K562 (cell line): Measurements from ENCODE around the gene INTS6. TPM values are rescaled to one million over a fixed set of nuclear protein-coding genes. Genes with fewer than 3 reads are reported as not detected.

Experiments
- ATAC-seq: fragments of 200-7000 bp; cut with Tn5 transposase; 3 replicates; pipeline ENCODE4 v1.9.1; 2020; ENCODE audit warnings: moderate library complexity
- BruUV-seq: library from RNA; stranded (reverse); fragments of 400-500 nt; replicated peaks from 2 replicates; lab custom pipeline; 2021; lab: Mats Ljungman, UMichigan
- CTCF ChIA-PET: fragments of 300-600 bp; formaldehyde crosslinking; extraction: SDS; loops from one replicate; lab custom pipeline; 2021; ENCODE audit warnings: low intra/inter-chr PET ratio; lab: Yijun Ruan, JAX
- POLR2A ChIA-PET: fragments of 300-600, 350-650 bp; sonication (Branson Sonifier 250); formaldehyde crosslinking; extraction: SDS; loops from one replicate; lab custom pipeline; 2021; ENCODE audit warnings: antibody characterized with exemption, inconsistent platforms; lab: Yijun Ruan, JAX
- DNase-seq, 4 experiments: peaks; one replicate each; pipeline versions ENCODE4 v3.0.0 to v3.0.0-alpha.2; 2011 to 2018; ENCODE audit warnings: low spot score in 3 of 4, mixed read lengths in 3 of 4; ENCODE audit errors: extremely low read depth in 1 of 4
- FAIRE-seq: peaks from 2 replicates; lab custom pipeline; 2011; peaks lifted over from hg19 to GRCh38; lab: Jason Lieb, UNC
- H2AFZ ChIP-seq: 2 replicates; pipeline ENCODE4 v1.6.0; 2011; ENCODE audit warnings: low read depth, low read length, control low read depth, inconsistent platforms
- H3K27ac ChIP-seq: fragments of 200-600 bp; 3 replicates; pipeline ENCODE4 v1.8.0; 2011; ENCODE audit warnings: low read depth, mild to moderate bottlenecking, control low read depth, inconsistent platforms, low read length, moderate library complexity, mixed read lengths; ENCODE audit errors: extremely low read depth
- H3K27me3 ChIP-seq, 2 experiments: fragments of 300-600 bp in 1 of 2; 2 replicates in 1 of 2; 3 replicates in 1 of 2; pipeline versions ENCODE4 v1.6.0 to v1.8.0; 2011; ENCODE audit warnings: inconsistent platforms in 2 of 2, low read length in 2 of 2, mild to moderate bottlenecking in 1 of 2, mixed read lengths in 1 of 2, moderate library complexity in 1 of 2; ENCODE audit not compliant: control insufficient read depth in 2 of 2, insufficient read depth in 2 of 2
- H3K36me3 ChIP-seq: fragments of 300-600 bp; 3 replicates; pipeline ENCODE4 v1.8.0; 2011; ENCODE audit warnings: mild to moderate bottlenecking, low read length, inconsistent platforms; ENCODE audit not compliant: control insufficient read depth, insufficient read depth
- H3K4me1 ChIP-seq, 2 experiments: fragments of 200-600 bp in 1 of 2; replicated peaks in 1 of 2; 2 replicates in 1 of 2; 3 replicates in 1 of 2; pipeline versions ENCODE4 v1.5.1 to v1.8.0; 2011; ENCODE audit warnings: inconsistent platforms in 2 of 2, low read length in 2 of 2, mild to moderate bottlenecking in 1 of 2, mixed read lengths in 1 of 2, moderate library complexity in 1 of 2; ENCODE audit not compliant: control insufficient read depth in 2 of 2, insufficient read depth in 2 of 2
- H3K4me2 ChIP-seq: 2 replicates; pipeline ENCODE4 v1.6.1; 2011; ENCODE audit warnings: low read length, control low read depth, inconsistent platforms, mixed read lengths; ENCODE audit not compliant: insufficient read depth
- H3K4me3 ChIP-seq: fragments of 200-600 bp; sonication (generic), shearing (Covaris generic); 2 replicates; pipeline ENCODE4 v1.5.1; 2016; ENCODE audit warnings: control low read depth, inconsistent platforms
- H3K79me2 ChIP-seq: fragments of 200-600 bp; 3 replicates; pipeline ENCODE4 v1.8.0; 2011; ENCODE audit warnings: low read length, inconsistent platforms; ENCODE audit not compliant: control insufficient read depth, insufficient read depth
- H3K9ac ChIP-seq, 2 experiments: 2 replicates each; pipeline versions ENCODE4 v1.6.0 to v1.6.1; 2011; ENCODE audit warnings: low read depth in 2 of 2, low read length in 2 of 2, control low read depth in 1 of 2, inconsistent platforms in 1 of 2, mild to moderate bottlenecking in 1 of 2, mixed read lengths in 1 of 2; ENCODE audit not compliant: insufficient read depth in 1 of 2
- H3K9me1 ChIP-seq: one replicate; pipeline ENCODE4 v1.6.0; 2011; ENCODE audit warnings: inconsistent platforms, mild to moderate bottlenecking, low read length, moderate library complexity; ENCODE audit not compliant: control insufficient read depth, insufficient read depth
- H3K9me3 ChIP-seq: replicated peaks from 2 replicates; pipeline ENCODE4 v1.5.1; 2011; ENCODE audit warnings: low read depth, low read length, inconsistent platforms; ENCODE audit not compliant: control insufficient read depth, insufficient read depth
- H4K20me1 ChIP-seq: replicated peaks from 2 replicates; pipeline ENCODE4 v1.6.1; 2011; ENCODE audit warnings: low read length, inconsistent platforms, mixed read lengths; ENCODE audit not compliant: control insufficient read depth, insufficient read depth
- CAMTA2 ChIP-seq: fragments of 250-450 bp; sonication (Bioruptor Pico); conservative IDR thresholded peaks from 2 replicates; pipeline ENCODE4 v1.5.1; 2022
- CC2D1A ChIP-seq: fragments of 450-650 bp; IDR thresholded peaks from 2 replicates; pipeline ENCODE4 v1.6.1; 2017; ENCODE audit warnings: mild to moderate bottlenecking
- CCAR2 ChIP-seq: fragments of 200-400 bp; formaldehyde crosslinking; IDR thresholded peaks from 2 replicates; pipeline ENCODE4 v1.6.1; 2017; ENCODE audit warnings: mild to moderate bottlenecking, low read depth, low read length
- KLF6 ChIP-seq: fragments of 250-450 bp; sonication (Bioruptor Pico); IDR thresholded peaks from 2 replicates; pipeline ENCODE4 v1.4.0; 2020; ENCODE audit warnings: mild to moderate bottlenecking, moderate library complexity, borderline replicate concordance
- L3MBTL2 ChIP-seq: fragments of 450-650 bp; IDR thresholded peaks from 2 replicates; pipeline ENCODE4 v1.6.1; 2016; ENCODE audit warnings: mild to moderate bottlenecking, moderate library complexity
- MIER1 ChIP-seq: fragments of 450-650 bp; IDR thresholded peaks from 2 replicates; pipeline ENCODE4 v1.6.1; 2016; ENCODE audit warnings: antibody characterized with exemption, mild to moderate bottlenecking, low read depth
- NFXL1 ChIP-seq: fragments of 450-650 bp; formaldehyde crosslinking; IDR thresholded peaks from 2 replicates; pipeline ENCODE4 v1.4.0; 2021; ENCODE audit warnings: mild to moderate bottlenecking
- POLR2AphosphoS2 ChIP-seq: IDR thresholded peaks from 2 replicates; pipeline ENCODE4 v1.6.1; 2012; ENCODE audit warnings: low read length, improper control_type of control experiment
- ZKSCAN1 ChIP-seq: fragments of 150-350 bp; IDR thresholded peaks from 2 replicates; pipeline ENCODE4 v1.6.1; 2016; ENCODE audit warnings: low read depth, low read length
- ZNF644 ChIP-seq: fragments of 200-800 bp; sonication (Bioruptor generic); IDR thresholded peaks from 2 replicates; pipeline ENCODE4 v1.6.1; 2016; ENCODE audit warnings: low read depth, missing genetic modification characterization, missing compliant biosample characterization
- ZNF75A ChIP-seq: fragments of 450-650 bp; formaldehyde crosslinking; IDR thresholded peaks from 2 replicates; pipeline ENCODE4 v1.4.0; 2020; ENCODE audit warnings: mild to moderate bottlenecking
- WGBS: fragments of 100-300 bp; shearing (Covaris generic); methylation state at CpG from one replicate; pipeline ENCODE4 v1.1.6; 2016; ENCODE audit warnings: low coverage, mixed read lengths; ENCODE audit not compliant: insufficient coverage; ENCODE audit errors: missing lambda C conversion rate; 5-methylcytosine and 5-hydroxymethylcytosine counted together
- in situ Hi-C: fragments of 300-500 bp; cut with MboI; formaldehyde crosslinking; loops from 4 replicates; pipeline ENCODE4 v1.15.0; 2018; ENCODE audit warnings: inconsistent platforms, mixed read lengths
- intact Hi-C: fragments of 100-400 bp; cut with micrococcal nuclease; formaldehyde crosslinking; loops from 2 replicates; pipeline ENCODE4 v1.14.2; 2022
- polyA plus RNA-seq, 8 experiments: library from polyadenylated mRNA; depleted of rRNA in 4 of 8; stranded (reverse) in 5 of 8; unstranded in 3 of 8; fragments of >200 nt; fragmentation: Nextera tagmentation in 2 of 8; fragmentation: Illumina TruSeq in 1 of 8; extraction: Ambion mirVana in 2 of 8; extraction: Trizol in 1 of 8; gene quantifications; 2 replicates each; pipeline versions ENCODE4 v1.2.1 to v1.2.3, GENCODE V29; 2011 to 2014; ENCODE audit warnings: inconsistent platforms in 1 of 8, missing spikeins in 1 of 8
- total RNA-seq, 7 experiments: library from RNA; depleted of rRNA in 6 of 7; stranded (reverse); fragments of >200 nt in 6 of 7; fragmentation: Illumina TruSeq in 2 of 7; extraction: Trizol in 2 of 7; gene quantifications; 2 replicates each; pipeline versions ENCODE4 v1.2.1 to v1.2.3, GENCODE V29; 2011 to 2021; ENCODE audit warnings: low replicate concordance in 1 of 7
- TF ChIP-seq, protein P1 (sequence below): fragments of 200-800 bp; sonication (Bioruptor generic); IDR thresholded peaks from 2 replicates; pipeline ENCODE4 v1.6.1; 2017; ENCODE audit warnings: missing genetic modification characterization, missing compliant biosample characterization
- TF ChIP-seq, protein P2 (sequence below): fragments of 150-350 bp; IDR thresholded peaks from 2 replicates; pipeline ENCODE4 v1.6.1; 2014; ENCODE audit warnings: low read depth, mild to moderate bottlenecking, low read length, borderline replicate concordance
- TF ChIP-seq, protein P3 (sequence below): fragments of 200-800 bp; sonication (Bioruptor generic); IDR thresholded peaks from 2 replicates; pipeline ENCODE4 v1.6.1; 2016; ENCODE audit warnings: missing genetic modification characterization, missing compliant biosample characterization

Gene INTS6
- total and polyA plus RNA-seq, 9 of the 15 experiments (the other 6 are each of a cell fraction or from before 2014, with no cell fraction given): 3.7 to 29.8 (median 16.1) TPM

DNA sequence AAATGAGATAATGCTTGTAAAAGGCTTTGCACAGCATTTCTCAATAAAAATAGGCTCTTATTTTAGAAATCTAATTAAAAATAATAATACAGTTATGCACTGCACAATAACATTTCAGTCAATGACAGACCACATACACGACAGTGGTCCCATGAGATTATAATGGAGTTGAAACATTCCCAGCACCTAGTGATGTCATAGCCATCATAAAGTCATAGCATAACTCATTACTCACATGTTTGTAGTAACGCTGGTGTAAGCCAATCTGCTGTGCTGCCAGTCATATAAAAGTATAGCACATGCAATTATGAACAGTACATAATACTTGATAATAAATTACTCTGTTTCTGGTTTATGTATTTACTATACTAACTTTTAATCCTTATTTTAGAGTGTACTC lies 126.1 kb downstream of the INTS6 start:
- Histone ChIP-seq H3K79me2 (no peaks in the 10 kb centered on the region), H3K4me2 (no peak overlapping the region), H2AFZ (no peak overlapping the region), H3K9ac (no peak overlapping the region), H3K27me3 (no peaks in the 10 kb centered on the region; a peak in 2 of 5 replicates), H4K20me1 (no peaks in the 10 kb centered on the region), H3K9me3 (no peaks in the 10 kb centered on the region), H3K36me3 (no peaks in the 10 kb centered on the region), H3K27ac (no peak overlapping the region), H3K4me1 (no peaks in the 10 kb centered on the region; a peak in 2 of 5 replicates), H3K9me1 (no peaks in the 10 kb centered on the region), H3K4me3 (no peak overlapping the region)
- FAIRE-seq: no peak
- no peak for DNase-seq
- in situ Hi-C loops: no loop called here
- ATAC-seq: no peak
- WGBS: 4% methylated on average over 2 of the region's 2 CpGs
- ChIA-PET POLR2A (interaction anchor here (0.6 kb wide), 1 partner anchor 125 kb away, joined by 3 read pairs; no protein-coding TSS in a partner anchor), CTCF (no interaction called here)
- BruUV-seq: no TSS peak
- TF ChIP-seq ZNF75A (CRISPR knock-in tag) (no peak), MIER1 (no peak), ZNF644 (tag) (no peak), NFXL1 (CRISPR knock-in tag) (no peak), CCAR2 (no peak), CC2D1A (no peak), L3MBTL2 (no peak), KLF6 (CRISPR knock-in tag) (no peak), ZKSCAN1 (no peak), POLR2AphosphoS2 (no peak), CAMTA2 (CRISPR knock-in tag) (no peak)
- TF ChIP-seq, protein P1, sequence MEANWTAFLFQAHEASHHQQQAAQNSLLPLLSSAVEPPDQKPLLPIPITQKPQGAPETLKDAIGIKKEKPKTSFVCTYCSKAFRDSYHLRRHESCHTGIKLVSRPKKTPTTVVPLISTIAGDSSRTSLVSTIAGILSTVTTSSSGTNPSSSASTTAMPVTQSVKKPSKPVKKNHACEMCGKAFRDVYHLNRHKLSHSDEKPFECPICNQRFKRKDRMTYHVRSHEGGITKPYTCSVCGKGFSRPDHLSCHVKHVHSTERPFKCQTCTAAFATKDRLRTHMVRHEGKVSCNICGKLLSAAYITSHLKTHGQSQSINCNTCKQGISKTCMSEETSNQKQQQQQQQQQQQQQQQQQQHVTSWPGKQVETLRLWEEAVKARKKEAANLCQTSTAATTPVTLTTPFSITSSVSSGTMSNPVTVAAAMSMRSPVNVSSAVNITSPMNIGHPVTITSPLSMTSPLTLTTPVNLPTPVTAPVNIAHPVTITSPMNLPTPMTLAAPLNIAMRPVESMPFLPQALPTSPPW (CRISPR knock-in tag): no peak
- TF ChIP-seq, protein P2, sequence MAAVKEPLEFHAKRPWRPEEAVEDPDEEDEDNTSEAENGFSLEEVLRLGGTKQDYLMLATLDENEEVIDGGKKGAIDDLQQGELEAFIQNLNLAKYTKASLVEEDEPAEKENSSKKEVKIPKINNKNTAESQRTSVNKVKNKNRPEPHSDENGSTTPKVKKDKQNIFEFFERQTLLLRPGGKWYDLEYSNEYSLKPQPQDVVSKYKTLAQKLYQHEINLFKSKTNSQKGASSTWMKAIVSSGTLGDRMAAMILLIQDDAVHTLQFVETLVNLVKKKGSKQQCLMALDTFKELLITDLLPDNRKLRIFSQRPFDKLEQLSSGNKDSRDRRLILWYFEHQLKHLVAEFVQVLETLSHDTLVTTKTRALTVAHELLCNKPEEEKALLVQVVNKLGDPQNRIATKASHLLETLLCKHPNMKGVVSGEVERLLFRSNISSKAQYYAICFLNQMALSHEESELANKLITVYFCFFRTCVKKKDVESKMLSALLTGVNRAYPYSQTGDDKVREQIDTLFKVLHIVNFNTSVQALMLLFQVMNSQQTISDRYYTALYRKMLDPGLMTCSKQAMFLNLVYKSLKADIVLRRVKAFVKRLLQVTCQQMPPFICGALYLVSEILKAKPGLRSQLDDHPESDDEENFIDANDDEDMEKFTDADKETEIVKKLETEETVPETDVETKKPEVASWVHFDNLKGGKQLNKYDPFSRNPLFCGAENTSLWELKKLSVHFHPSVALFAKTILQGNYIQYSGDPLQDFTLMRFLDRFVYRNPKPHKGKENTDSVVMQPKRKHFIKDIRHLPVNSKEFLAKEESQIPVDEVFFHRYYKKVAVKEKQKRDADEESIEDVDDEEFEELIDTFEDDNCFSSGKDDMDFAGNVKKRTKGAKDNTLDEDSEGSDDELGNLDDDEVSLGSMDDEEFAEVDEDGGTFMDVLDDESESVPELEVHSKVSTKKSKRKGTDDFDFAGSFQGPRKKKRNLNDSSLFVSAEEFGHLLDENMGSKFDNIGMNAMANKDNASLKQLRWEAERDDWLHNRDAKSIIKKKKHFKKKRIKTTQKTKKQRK: no peak
- TF ChIP-seq, protein P3, sequence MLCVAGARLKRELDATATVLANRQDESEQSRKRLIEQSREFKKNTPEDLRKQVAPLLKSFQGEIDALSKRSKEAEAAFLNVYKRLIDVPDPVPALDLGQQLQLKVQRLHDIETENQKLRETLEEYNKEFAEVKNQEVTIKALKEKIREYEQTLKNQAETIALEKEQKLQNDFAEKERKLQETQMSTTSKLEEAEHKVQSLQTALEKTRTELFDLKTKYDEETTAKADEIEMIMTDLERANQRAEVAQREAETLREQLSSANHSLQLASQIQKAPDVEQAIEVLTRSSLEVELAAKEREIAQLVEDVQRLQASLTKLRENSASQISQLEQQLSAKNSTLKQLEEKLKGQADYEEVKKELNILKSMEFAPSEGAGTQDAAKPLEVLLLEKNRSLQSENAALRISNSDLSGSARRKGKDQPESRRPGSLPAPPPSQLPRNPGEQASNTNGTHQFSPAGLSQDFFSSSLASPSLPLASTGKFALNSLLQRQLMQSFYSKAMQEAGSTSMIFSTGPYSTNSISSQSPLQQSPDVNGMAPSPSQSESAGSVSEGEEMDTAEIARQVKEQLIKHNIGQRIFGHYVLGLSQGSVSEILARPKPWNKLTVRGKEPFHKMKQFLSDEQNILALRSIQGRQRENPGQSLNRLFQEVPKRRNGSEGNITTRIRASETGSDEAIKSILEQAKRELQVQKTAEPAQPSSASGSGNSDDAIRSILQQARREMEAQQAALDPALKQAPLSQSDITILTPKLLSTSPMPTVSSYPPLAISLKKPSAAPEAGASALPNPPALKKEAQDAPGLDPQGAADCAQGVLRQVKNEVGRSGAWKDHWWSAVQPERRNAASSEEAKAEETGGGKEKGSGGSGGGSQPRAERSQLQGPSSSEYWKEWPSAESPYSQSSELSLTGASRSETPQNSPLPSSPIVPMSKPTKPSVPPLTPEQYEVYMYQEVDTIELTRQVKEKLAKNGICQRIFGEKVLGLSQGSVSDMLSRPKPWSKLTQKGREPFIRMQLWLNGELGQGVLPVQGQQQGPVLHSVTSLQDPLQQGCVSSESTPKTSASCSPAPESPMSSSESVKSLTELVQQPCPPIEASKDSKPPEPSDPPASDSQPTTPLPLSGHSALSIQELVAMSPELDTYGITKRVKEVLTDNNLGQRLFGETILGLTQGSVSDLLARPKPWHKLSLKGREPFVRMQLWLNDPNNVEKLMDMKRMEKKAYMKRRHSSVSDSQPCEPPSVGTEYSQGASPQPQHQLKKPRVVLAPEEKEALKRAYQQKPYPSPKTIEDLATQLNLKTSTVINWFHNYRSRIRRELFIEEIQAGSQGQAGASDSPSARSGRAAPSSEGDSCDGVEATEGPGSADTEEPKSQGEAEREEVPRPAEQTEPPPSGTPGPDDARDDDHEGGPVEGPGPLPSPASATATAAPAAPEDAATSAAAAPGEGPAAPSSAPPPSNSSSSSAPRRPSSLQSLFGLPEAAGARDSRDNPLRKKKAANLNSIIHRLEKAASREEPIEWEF (CRISPR knock-in tag): no peak
- intact Hi-C loops: no loop called here
